Naive thymus-derived CD4-positive, alpha-beta T cell (primary cell): Measurements from ENCODE around the gene KLF16. TPM values are rescaled to one million over a fixed set of nuclear protein-coding genes. Genes with fewer than 3 reads are reported as not detected.

Source experiments
- ATAC-seq: fragments of 150-1000 bp; cut with Tn5 transposase; 2 replicates; pipeline ENCODE4 v1.10.0; 2021; ENCODE audit warnings: mild to moderate bottlenecking, moderate library complexity
- CTCF ChIA-PET: fragments of 350-600 bp; sonication (Branson Sonifier 250); formaldehyde crosslinking; loops from one replicate; lab custom pipeline; 2021; ENCODE audit warnings: antibody characterized with exemption; lab: Charles Lee
- POLR2A ChIA-PET: fragments of 350-600 bp; sonication (Branson Sonifier 250); formaldehyde crosslinking; loops from one replicate; lab custom pipeline; 2021; ENCODE audit warnings: antibody characterized with exemption, inconsistent platforms; lab: Charles Lee
- DNase-seq, 9 donors: peaks; one replicate each; pipeline versions ENCODE4 v3.0.0 to v3.0.0-alpha.2; 2020 to 2022; ENCODE audit warnings: mixed read lengths in 1 of 9
- H3K27ac ChIP-seq: one replicate; pipeline ENCODE4 v1.7.0; 2013; ENCODE audit warnings: mild to moderate bottlenecking, low read depth, low read length, moderate library complexity
- H3K27me3 ChIP-seq, 2 donors: one replicate each; pipeline ENCODE4 v1.7.0; 2013; ENCODE audit warnings: low read length in 2 of 2, mild to moderate bottlenecking in 2 of 2, moderate library complexity in 2 of 2; ENCODE audit not compliant: control insufficient read depth in 2 of 2, insufficient read depth in 2 of 2
- H3K36me3 ChIP-seq, 3 experiments: 1 replicate in 2 of 3; 2 replicates in 1 of 3; pipeline ENCODE4 v1.7.0; 2013; ENCODE audit warnings: low read length in 3 of 3, mild to moderate bottlenecking in 3 of 3, moderate library complexity in 1 of 3; ENCODE audit not compliant: insufficient read depth in 3 of 3, control insufficient read depth in 2 of 3
- H3K4me1 ChIP-seq, 2 donors: one replicate each; pipeline ENCODE4 v1.7.0; 2013; ENCODE audit warnings: low read length in 2 of 2, mild to moderate bottlenecking in 2 of 2, moderate library complexity in 1 of 2; ENCODE audit not compliant: control insufficient read depth in 2 of 2, insufficient read depth in 2 of 2
- H3K4me3 ChIP-seq: 2 replicates; pipeline ENCODE4 v1.7.0; 2013; ENCODE audit warnings: mild to moderate bottlenecking, low read length
- H3K9me3 ChIP-seq, 3 experiments: 1 replicate in 2 of 3; 2 replicates in 1 of 3; pipeline ENCODE4 v1.7.0; 2013; ENCODE audit warnings: low read length in 3 of 3; ENCODE audit not compliant: control insufficient read depth in 2 of 3
- H3K27ac Mint-ChIP-seq, 9 donors: one replicate each; pipeline ENCODE4 v1.8.0; 2020 to 2022; ENCODE audit warnings: mixed read lengths in 9 of 9, mild to moderate bottlenecking in 8 of 9, moderate library complexity in 5 of 9, inconsistent platforms in 2 of 9
- H3K27me3 Mint-ChIP-seq, 5 donors: one replicate each; pipeline ENCODE4 v1.8.0; 2021 to 2022; ENCODE audit warnings: mixed read lengths in 5 of 5, mild to moderate bottlenecking in 1 of 5
- H3K36me3 Mint-ChIP-seq, 5 donors: one replicate each; pipeline ENCODE4 v1.8.0; 2020 to 2022; ENCODE audit warnings: mixed read lengths in 5 of 5, mild to moderate bottlenecking in 3 of 5, inconsistent platforms in 1 of 5
- H3K4me1 Mint-ChIP-seq, 7 donors: one replicate each; pipeline ENCODE4 v1.8.0; 2020 to 2022; ENCODE audit warnings: mixed read lengths in 7 of 7, mild to moderate bottlenecking in 3 of 7, inconsistent platforms in 1 of 7
- H3K4me3 Mint-ChIP-seq, 10 donors: one replicate each; pipeline ENCODE4 v1.8.0; 2020 to 2022; ENCODE audit warnings: mild to moderate bottlenecking in 10 of 10, mixed read lengths in 10 of 10, moderate library complexity in 6 of 10, inconsistent platforms in 2 of 10
- H3K9me3 Mint-ChIP-seq, 11 donors: one replicate each; pipeline ENCODE4 v1.8.0; 2020 to 2022; ENCODE audit warnings: mixed read lengths in 11 of 11, mild to moderate bottlenecking in 4 of 11, inconsistent platforms in 1 of 11, moderate library complexity in 1 of 11
- intact Hi-C, 2 donors: fragments of 100-400 bp; cut with micrococcal nuclease; formaldehyde crosslinking; loops; one replicate each; pipeline ENCODE4 v1.15.1; 2023
- polyA plus RNA-seq, 2 donors: library from polyadenylated mRNA; unstranded; fragments of 300-500 nt; fragmentation: Illumina TruSeq; gene quantifications; one replicate each; pipeline ENCODE4 v1.2.3, GENCODE V29; 2021
- total RNA-seq, 6 experiments: library from RNA in 5 of 6; stranded (reverse) in 5 of 6; gene quantifications; 1 replicate in 5 of 6; 2 replicates in 1 of 6; pipeline ENCODE4 v1.2.3 and lab custom pipeline; 2021 to 2026

The KLF16 gene
- total RNA-seq (10 to 100 TPM; 20.5 to 65.2 (median 21.1) TPM), polyA plus RNA-seq (under 1 TPM; 0.41 to 0.47 TPM), total RNA-seq (lab: John Stamatoyannopoulos, UW) (82.4 reads per million, percentile 81 among the genes with 10 or more reads in this experiment)

DNA sequence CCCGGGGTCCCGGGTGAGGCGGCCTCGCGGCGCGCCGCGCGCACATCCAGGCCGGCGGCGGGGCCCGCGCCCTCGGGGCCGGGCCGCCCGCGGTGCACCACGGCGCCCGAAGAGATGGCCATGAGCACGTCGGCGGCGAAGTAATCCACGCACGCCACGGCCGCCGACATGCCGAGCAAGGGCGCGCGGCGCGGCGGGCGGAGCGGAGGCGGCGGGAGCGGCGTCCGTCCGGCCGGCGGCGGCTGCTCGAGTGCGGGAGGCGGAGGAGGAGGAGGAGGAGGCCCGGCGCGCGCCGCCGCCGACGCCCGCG lies at the start of gene KLF16:
TSS of gene KLF16 (minus strand) at position 252 of the 310 bp plus-strand sequence. CDS start at position 170, 82 bp downstream.
- DNase-seq: no peak
- no peak for ATAC-seq
- H3K9me3 Mint-ChIP-seq: peaks cover 0 to 2% (median 0%) of the 10 kb centered on the region in 11 donors
- no peaks in the 10 kb centered on the region for H3K27me3 Mint-ChIP-seq
- intact Hi-C loops: loop anchor here (1.0 to 5.0 kb wide), 5 partner anchors 8 to 924 kb away; partner anchors contain the start of genes AP3D1 (in 1 of the 2), MKNK2 (in 1 of the 2) and THOP1 (in 1 of the 2)
- Histone ChIP-seq H3K36me3 (no peaks in the 10 kb centered on the region), H3K27ac (peak within 1 kb of the TSS; percentile 93), H3K27me3 (no peaks in the 10 kb centered on the region), H3K4me3 (peak within 1 kb of the TSS; percentile 79), H3K9me3 (no peaks in the 10 kb centered on the region), H3K4me1 (peaks cover 13 to 38% of the 10 kb centered on the region in 2 donors)
- CTCF ChIA-PET: no interaction called here
- H3K4me1 Mint-ChIP-seq: peaks cover 6 to 46% (median 36%) of the 10 kb centered on the region in 7 donors
- H3K36me3 Mint-ChIP-seq: no peaks in the 10 kb centered on the region
- peak within 1 kb of the TSS; percentile 89 to 100 (median 93) for H3K4me3 Mint-ChIP-seq
- POLR2A ChIA-PET: no interaction called here
- peak within 1 kb of the TSS; percentile 93 to 98 (median 97) for H3K27ac Mint-ChIP-seq

DNA sequence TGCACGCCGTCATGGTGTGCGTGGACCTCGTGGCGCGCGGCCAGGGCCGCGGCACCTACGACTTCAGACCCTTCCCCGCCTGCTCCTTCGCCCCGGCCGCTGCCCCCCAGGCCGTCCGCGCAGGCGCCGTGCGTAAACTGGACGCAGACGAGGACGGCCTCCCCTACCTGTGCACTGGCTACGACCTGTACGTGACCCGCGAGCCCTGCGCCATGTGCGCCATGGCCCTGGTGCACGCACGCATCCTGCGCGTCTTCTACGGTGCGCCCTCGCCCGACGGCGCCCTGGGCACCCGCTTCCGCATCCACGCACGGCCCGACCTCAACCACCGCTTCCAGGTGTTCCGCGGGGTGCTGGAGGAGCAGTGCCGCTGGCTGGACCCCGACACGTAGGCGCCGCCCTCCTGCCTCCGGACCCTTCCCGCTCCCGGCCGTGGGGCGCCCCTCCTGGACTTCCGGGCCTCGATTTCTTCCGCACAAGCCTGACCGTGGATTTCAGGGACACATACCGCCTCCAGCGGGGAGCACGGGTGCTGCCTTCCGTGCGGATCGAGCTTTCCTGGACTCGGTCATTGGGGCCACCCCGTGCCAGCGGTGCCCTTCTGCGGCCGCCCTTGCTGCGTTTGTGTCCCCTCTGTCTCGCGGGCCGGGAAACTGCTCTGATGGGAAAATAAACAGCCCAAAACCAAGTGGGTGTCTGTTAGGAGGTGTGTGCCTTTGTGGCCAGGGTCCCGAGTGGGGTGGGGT lies 49.6 kb upstream of the KLF16 start:
- intact Hi-C loops: no loop called here
- H3K4me1 ChIP-seq: no peaks in the 10 kb centered on the region
- ChIA-PET POLR2A (no interaction called here), CTCF (no interaction called here)
- no peaks in the 10 kb centered on the region for H3K9me3 ChIP-seq
- H3K27me3 ChIP-seq: no peaks in the 10 kb centered on the region
- no peak overlapping the region for H3K27ac ChIP-seq
- H3K4me3 ChIP-seq: no peak overlapping the region
- H3K4me3 Mint-ChIP-seq: no peak overlapping the region
- DNase-seq (no peak), ATAC-seq (no peak)
- peaks cover 0 to 29% (median 0%) of the 10 kb centered on the region in 3 experiments for H3K36me3 ChIP-seq
- no peaks in the 10 kb centered on the region for H3K27me3 Mint-ChIP-seq
- peak overlapping the region in 1 of 9 donors; percentile 26 for H3K27ac Mint-ChIP-seq
- H3K4me1 Mint-ChIP-seq: peaks cover 6 to 21% (median 15%) of the 10 kb centered on the region in 7 donors
- H3K9me3 Mint-ChIP-seq: no peaks in the 10 kb centered on the region
- peaks cover 0 to 4% (median 2%) of the 10 kb centered on the region in 5 donors for H3K36me3 Mint-ChIP-seq

DNA sequence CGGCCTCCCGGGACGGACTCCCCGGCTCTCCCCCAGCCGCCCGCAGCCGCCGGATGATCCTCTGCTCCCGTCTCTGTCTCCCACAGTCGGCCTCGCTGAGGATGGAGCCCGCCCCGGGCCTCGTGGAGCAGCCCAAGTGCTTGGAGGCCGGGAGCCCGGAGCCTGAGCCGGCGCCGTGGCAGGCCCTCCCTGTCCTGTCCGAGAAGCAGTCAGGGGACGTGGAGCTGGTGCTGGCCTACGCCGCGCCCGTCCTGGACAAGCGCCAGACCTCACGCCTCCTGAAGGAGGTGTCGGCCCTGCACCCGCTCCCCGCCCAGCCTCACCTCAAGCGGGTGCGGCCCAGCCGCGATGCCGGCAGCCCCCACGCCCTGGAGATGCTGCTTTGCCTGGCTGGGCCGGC lies 48.6 kb upstream of the KLF16 start:
- Histone ChIP-seq H3K4me1 (no peaks in the 10 kb centered on the region), H3K27ac (no peak overlapping the region), H3K36me3 (peaks cover 0 to 23% (median 0%) of the 10 kb centered on the region in 3 experiments), H3K27me3 (no peaks in the 10 kb centered on the region), H3K9me3 (no peaks in the 10 kb centered on the region), H3K4me3 (no peak overlapping the region)
- H3K9me3 Mint-ChIP-seq: no peaks in the 10 kb centered on the region
- POLR2A ChIA-PET: no interaction called here
- no peak overlapping the region for H3K4me3 Mint-ChIP-seq
- H3K27me3 Mint-ChIP-seq: no peaks in the 10 kb centered on the region
- no peak overlapping the region for H3K27ac Mint-ChIP-seq
- H3K4me1 Mint-ChIP-seq: peaks cover 6 to 24% (median 15%) of the 10 kb centered on the region in 7 donors
- ATAC-seq (no peak), DNase-seq (no peak)
- intact Hi-C loops: no loop called here
- CTCF ChIA-PET: no interaction called here
- H3K36me3 Mint-ChIP-seq: peaks cover 0 to 4% (median 2%) of the 10 kb centered on the region in 5 donors

DNA sequence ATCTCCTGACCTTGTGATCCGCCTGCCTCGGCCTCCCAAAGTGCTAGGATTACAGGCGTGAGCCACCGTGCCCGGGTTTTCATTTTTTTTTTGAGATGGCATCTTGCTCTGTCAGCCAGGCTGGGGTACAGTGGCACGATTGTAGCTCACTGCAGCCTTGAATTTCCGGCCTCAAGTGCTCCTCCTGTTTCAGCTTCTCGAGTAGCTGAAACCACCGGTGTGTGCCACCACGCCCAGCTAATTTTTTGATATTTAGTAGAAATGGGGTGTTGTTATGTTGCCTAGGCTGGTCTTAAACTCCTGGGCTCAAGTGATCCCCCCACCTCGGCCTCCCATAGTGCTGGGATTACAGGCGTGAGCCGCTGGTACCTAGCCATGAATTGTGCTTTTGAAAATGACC lies 47.7 kb upstream of the KLF16 start:
- no peaks in the 10 kb centered on the region for H3K9me3 ChIP-seq
- peaks cover 0 to 23% (median 0%) of the 10 kb centered on the region in 3 experiments for H3K36me3 ChIP-seq
- ATAC-seq: no peak
- Mint-ChIP-seq H3K4me3 (no peak overlapping the region), H3K27me3 (no peaks in the 10 kb centered on the region), H3K4me1 (peaks cover 6 to 26% (median 15%) of the 10 kb centered on the region in 7 donors), H3K9me3 (no peaks in the 10 kb centered on the region), H3K27ac (peak overlapping the region in 1 of 9 donors; percentile 31), H3K36me3 (peaks cover 0 to 4% (median 2%) of the 10 kb centered on the region in 5 donors)
- no peak overlapping the region for H3K4me3 ChIP-seq
- H3K27me3 ChIP-seq: no peaks in the 10 kb centered on the region
- no peak for DNase-seq
- intact Hi-C loops: no loop called here
- H3K27ac ChIP-seq: no peak overlapping the region
- H3K4me1 ChIP-seq: peaks cover 0 to under 1% of the 10 kb centered on the region in 2 donors
- CTCF ChIA-PET: no interaction called here
- POLR2A ChIA-PET: no interaction called here

DNA sequence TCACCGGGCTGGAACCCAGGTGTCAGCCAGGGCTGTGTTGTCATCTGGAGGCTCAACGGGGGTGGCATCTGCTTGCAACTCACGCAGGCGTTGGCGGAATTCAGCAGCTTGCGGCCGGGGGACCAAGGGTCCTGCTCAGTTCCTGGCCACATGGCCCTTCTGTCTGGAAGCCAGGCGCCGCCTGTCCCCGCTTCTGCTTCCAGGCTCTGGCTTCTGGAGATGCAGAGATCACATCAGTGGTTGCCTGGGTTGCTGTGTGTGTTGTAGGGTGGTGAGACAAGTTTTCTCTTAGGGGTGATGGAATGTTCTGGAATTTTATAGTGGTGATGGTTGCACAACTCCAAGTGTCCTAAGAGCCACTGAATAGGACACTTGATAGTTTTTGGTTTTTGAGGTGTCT lies 46.8 kb upstream of the KLF16 start:
- CTCF ChIA-PET: interaction anchor here (0.6 kb wide), 1 partner anchor 19 kb away, joined by 3 read pairs; no protein-coding TSS in a partner anchor
- Histone ChIP-seq H3K4me3 (no peak overlapping the region), H3K36me3 (peaks cover 0 to 23% (median 0%) of the 10 kb centered on the region in 3 experiments), H3K27ac (no peak overlapping the region), H3K4me1 (peaks cover 4 to 6% of the 10 kb centered on the region in 2 donors), H3K9me3 (no peaks in the 10 kb centered on the region), H3K27me3 (no peaks in the 10 kb centered on the region)
- Mint-ChIP-seq H3K27me3 (no peaks in the 10 kb centered on the region), H3K36me3 (peaks cover 0 to 4% (median 2%) of the 10 kb centered on the region in 5 donors), H3K4me3 (peak overlapping the region in 5 of 10 donors; percentile 11 to 42 (median 29)), H3K4me1 (peaks cover 6 to 32% (median 20%) of the 10 kb centered on the region in 7 donors), H3K27ac (peak overlapping the region in 5 of 9 donors; percentile 33 to 74 (median 60)), H3K9me3 (peaks cover 0 to 2% (median 0%) of the 10 kb centered on the region in 11 donors)
- intact Hi-C loops: no loop called here
- DNase-seq (no peak), ATAC-seq (no peak)
- POLR2A ChIA-PET: no interaction called here

DNA sequence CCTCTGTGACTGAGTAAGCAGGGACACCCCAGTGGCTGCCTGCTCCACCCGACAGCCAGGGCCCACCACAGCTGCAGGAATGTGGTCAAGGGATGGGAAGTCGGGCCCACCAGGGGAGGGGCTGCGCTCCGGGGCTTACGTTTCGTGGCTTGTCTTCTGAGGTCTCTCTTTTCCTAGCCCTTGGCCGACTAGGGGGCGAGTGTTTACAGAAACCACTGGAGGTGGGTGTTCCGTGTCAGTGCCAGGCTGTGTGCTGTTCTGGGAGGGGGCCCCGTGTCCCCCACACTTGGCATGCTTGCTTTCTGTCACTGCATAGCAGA lies 46.3 kb upstream of the KLF16 start:
- Histone ChIP-seq H3K4me3 (no peak overlapping the region), H3K27ac (no peak overlapping the region), H3K27me3 (no peaks in the 10 kb centered on the region), H3K9me3 (no peaks in the 10 kb centered on the region), H3K36me3 (peaks cover 0 to 23% (median 0%) of the 10 kb centered on the region in 3 experiments), H3K4me1 (peaks cover 6 to 7% of the 10 kb centered on the region in 2 donors)
- H3K4me1 Mint-ChIP-seq: peaks cover 6 to 37% (median 20%) of the 10 kb centered on the region in 7 donors
- intact Hi-C loops: no loop called here
- DNase-seq: no peak
- H3K9me3 Mint-ChIP-seq: peaks cover 0 to 2% (median 0%) of the 10 kb centered on the region in 11 donors
- ATAC-seq: no peak
- ChIA-PET CTCF (interaction anchor here (0.6 kb wide), 1 partner anchor 20 kb away, joined by 3 read pairs; no protein-coding TSS in a partner anchor), POLR2A (interaction anchor here (1.3 kb wide), 1 partner anchor 35 kb away, joined by 3 read pairs; no protein-coding TSS in a partner anchor)
- peaks cover 0 to 4% (median 2%) of the 10 kb centered on the region in 5 donors for H3K36me3 Mint-ChIP-seq
- no peaks in the 10 kb centered on the region for H3K27me3 Mint-ChIP-seq
- H3K4me3 Mint-ChIP-seq: peak overlapping the region in 1 of 10 donors; percentile 23
- peak overlapping the region in 1 of 9 donors; percentile 60 for H3K27ac Mint-ChIP-seq
